Measurements from ENCODE around the gene CATSPERE.

The CATSPERE gene, protein sequence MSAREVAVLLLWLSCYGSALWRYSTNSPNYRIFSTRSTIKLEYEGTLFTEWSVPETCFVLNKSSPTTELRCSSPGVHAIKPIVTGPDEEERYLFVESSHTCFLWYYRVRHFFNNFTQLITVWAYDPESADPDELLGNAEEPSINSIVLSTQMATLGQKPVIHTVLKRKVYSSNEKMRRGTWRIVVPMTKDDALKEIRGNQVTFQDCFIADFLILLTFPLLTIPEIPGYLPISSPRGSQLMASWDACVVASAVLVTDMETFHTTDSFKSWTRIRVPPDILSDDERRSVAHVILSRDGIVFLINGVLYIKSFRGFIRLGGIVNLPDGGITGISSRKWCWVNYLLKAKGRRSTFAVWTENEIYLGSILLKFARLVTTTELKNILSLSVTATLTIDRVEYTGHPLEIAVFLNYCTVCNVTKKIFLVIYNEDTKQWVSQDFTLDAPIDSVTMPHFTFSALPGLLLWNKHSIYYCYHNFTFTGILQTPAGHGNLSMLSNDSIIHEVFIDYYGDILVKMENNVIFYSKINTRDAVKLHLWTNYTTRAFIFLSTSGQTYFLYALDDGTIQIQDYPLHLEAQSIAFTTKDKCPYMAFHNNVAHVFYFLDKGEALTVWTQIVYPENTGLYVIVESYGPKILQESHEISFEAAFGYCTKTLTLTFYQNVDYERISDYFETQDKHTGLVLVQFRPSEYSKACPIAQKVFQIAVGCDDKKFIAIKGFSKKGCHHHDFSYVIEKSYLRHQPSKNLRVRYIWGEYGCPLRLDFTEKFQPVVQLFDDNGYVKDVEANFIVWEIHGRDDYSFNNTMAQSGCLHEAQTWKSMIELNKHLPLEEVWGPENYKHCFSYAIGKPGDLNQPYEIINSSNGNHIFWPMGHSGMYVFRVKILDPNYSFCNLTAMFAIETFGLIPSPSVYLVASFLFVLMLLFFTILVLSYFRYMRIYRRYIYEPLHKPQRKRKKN

DNA sequence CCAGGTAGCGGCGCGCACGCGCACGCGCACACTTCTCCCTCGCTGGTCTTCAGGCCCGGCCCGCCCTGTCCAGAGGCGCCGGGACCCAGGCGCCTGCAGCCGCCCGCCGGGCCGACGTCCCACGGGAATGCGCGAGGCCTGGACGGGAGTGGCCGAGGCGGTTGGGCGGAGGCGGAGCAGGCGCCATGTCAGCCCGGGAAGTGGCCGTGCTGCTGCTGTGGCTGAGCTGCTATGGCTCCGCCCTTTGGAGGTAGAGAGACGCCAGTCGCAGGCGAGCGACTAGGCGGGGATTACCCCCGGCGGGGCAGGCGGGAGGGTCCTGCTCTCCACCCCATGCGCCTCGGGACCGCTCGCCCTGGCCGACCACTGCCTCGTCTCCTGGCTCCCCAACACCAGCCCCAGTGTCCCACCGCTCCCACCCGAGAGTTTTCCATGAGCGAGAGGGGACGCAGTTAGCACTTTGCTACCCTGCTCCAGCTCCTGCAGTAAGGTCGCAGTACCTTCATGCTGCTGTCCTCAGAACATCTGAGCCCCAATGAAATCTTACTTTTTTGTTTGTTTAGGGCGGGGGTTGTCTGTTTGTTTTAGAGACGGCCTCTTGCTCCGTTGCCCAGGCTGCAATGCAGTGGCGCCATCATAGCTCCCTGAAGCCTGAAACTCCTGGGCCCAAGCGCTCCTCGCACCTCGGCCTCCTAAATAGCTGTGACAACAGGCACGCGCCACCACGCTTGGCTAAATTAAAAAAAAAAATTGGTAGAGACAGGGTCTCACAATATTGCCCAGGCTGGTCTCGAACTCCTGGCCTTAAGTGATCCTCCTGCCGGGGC is at the start of gene CATSPERE:
Gene CATSPERE, plus strand, starts transcription at position 29 of the 827 bp plus-strand sequence. Its CDS starts 157 bp downstream, at position 186.
- peak; percentile 74 to 91 (median 88) for DNase-seq

DNA sequence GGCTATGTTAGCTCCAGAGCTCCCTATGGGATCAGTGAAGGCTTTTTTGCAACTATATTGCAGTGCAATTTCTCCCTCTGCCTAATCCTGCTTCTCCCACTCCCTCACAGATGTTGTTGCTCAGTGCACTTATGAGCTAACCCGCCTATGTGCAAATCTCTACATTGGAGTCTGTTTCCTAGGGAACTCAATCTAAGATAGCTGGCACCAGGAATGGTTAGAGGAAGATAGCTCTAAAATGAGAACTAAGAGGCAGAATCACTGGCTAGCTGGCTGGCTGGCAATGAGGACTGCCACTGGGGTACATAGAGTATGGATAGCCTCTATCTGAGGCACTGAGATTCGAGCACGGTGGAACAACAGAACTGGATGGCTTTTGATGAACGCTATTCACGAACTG is 48.9 kb upstream of the CATSPERE start:
- DNase-seq = no peak

DNA sequence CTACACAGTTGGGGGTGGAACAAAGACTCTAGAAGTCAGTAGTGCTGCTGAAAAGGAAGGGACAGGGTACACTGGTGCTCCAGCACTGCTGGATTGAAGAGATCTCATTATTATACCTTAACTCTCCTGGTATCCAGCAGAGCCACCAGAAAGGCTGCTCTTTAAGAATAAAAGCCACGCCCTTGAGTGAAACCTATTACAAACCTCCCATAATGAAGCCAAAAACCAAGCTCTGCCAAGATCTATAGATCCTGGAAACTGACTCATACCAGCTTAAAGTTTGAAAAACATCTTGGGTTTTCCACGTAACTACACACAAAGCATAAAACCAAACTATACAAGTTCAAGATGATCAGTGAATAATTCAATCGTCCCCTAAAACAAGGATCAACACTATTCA is 47.3 kb upstream of the CATSPERE start:
- no peak for DNase-seq

DNA sequence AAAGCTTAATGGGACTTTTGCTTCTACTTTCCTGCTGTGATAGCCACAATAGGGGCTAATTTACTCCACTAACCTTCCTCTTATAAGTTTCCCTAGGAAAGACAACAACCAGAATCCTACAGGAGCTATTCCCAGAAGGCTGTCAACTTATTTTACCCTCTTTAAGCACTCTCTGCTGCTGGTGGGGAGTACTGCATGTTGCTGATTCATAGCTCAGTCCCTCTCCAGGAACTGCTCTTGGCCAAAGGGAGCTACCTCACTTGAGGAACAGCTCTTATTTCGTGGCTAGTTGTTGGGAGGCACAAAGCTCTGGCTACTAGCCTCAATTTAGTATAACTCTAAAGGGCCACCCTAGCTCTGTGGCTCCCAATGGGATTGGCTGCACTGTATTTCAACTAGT is 46.5 kb upstream of the CATSPERE start:
- DNase-seq = no peak

DNA sequence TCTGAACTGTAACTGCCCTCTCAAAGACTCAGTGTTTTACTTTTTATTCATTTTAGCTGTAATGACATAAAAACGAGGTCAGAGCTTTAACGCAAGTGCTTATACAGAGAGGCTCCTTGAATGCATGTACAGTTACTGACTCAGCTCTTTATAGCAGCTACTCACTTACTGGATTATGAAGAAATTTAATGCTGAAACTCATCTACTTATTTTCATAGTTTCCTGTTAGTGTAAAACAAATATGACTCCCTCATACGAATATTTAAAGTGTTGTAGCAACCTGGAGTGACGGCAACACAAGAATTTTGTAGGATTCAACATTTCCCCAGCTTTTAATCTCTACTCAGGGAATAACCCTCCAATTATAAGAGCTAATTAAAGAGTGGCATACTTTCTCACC is 42.0 kb upstream of the CATSPERE start:
- no peak for DNase-seq

DNA sequence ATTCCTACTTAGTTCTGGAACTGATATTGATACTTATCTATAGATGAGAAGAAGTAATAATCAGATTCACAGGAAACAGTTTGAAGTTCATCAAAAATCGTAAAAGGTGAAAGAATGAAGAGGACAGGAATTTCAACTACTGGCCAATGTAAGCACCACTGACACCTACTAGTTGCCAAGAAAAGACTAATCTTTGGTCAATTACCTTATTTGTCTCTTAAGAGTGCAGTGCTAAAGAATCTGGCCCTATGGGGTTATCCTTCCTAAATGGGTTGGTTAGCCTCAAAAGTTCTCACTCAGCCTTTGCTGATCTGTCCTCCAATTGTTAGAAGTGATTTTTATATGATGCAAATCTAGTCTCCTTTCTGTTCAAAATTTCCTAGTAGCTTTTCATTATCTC is 38.9 kb upstream of the CATSPERE start:
- no peak for DNase-seq

DNA sequence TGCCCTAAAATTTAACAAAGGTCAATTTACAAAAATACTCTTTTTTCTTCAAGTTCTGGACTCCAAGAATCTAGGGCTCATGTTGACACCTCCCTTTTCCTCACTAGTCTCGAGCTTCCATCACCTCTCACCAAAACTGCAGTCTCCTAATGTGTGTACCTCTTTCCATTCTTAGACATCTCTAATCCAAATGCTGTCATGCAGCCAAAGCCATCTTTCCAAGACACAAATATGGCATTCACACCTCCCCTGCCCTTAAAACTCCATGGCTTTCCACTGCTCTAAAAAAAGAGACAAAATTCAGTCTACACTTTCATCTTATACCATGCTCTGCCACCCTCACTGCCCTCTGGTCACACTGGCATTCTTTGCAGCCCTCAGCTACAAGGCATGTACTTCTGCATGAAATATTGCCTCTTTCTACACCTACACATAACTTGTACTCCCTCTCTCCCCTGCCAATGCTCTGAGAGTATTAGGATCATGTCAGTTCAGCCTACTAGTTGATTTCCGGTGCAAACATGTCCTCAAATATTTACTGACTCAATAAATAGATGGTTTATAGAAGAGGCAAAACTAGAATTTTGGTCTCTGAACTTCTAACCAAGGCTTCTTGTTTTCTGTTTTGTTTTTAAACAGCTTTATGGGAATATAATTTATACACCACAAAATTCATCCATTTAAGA is 36.3 kb upstream of the CATSPERE start:
- no peak for DNase-seq

DNA sequence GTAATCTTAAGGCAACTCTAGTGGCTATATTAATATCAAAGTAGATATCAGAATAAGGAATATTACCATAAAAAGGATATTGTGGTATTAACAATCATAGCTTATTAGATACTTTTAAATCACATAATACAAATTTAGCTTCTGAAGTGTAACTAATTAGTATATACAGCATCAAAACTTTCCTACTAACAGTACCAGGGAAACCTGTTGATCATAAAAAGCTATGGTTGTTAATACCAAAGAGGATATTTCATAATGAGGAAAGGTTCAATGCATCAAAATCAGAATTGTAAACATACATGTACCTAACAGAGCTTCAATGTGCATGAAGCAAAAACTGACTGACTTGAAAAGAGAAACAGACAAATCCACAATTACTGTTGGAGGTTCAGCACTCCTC is 33.4 kb upstream of the CATSPERE start:
- DNase-seq = no peak

DNA sequence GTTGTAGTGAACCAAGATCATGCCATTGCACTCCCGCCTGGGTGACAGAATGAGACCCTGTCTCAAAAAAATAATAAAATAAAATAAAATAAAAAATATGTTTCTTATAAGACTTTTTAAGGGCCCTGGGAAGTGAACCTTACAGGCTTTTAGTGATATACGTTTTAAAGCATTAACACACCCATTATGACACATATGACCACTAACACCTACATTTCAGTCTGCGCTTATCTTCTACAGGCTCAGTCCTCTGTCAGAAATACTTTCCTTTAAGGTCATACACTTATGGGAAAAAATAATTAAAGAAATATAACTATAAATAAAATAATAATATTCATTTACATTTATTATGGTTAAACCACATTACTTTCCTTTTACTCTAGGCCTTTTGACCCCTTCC is 31.3 kb upstream of the CATSPERE start:
- no peak for DNase-seq

DNA sequence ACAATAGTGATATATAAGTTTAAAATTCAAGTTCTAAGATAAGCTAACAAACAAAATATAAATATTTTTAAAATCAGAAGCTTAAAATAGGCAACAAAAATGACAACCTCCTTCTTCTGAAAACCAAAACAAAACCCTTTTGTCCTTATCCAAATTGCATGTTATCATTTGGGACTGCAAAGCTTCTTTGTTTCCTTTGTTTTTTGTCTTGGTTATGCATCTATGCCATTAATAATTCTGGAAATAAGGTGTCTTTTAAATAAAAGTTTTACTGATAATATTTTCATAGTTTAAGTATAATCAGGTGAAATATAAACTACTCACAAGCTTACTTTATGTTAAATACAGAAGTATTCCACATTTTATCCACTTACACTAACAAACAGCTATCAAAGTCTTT is 29.9 kb upstream of the CATSPERE start:
- DNase-seq = no peak

DNA sequence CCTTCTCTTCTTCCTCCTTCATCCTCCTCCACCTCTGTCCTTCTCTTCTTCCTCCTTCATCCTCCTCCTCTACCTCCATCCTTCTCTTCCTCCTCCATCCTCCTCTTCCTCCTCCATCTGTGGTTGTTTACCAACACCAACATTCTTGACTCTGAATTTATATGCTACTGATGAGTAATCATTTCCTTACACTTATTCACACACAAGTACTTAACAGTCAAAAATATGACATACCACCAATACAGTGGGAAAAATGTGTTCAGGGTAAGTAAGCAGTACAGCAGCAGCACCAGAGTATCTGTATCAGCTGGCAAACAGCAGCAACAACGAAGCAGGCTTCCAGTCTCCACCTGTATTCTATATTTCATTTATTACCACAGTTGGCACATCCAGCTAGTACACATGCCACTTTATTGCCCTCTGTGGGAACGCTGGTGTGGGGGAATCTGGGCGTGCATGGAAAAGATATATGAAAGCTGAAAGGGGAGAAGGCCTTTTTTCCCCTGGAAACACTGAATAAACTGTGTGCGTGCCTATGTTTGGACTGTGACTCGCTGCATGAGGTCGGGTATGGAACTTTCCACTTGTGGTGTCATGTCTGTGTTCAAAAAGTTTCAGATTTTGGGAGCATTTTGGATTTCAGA is 25.4 kb upstream of the CATSPERE start:
- no peak for DNase-seq

DNA sequence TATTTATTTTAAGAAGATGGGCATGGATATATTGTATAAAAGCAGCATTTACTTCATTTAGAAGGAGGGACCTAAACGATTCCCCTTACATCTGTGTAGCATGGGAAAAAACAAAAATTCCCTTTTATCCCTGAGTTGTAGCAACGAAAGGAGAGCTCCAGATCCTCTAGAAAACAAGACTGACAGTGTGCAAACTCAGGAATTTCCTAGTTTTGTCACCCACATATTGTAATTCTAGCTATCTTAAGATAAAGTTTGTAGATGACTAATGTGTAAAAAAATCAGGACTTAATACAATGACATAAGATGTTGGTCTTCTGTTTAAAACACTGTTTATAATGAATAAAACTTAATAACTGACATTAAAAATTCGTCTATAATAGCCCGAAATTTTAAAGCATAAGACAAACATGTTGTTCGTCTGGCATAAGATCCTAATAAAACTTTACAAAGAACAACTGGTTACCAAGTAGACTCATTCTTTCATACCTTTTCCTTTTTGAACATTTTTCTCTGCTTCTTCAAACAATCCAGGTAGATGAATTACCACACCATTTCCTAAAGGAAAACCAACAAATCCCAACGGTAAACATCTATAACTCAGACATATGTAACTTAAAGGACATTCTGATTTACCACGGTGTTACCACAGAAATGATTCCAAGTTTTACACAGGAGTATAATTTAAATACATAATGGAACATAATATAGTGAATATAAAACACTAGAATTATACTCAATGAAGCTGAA is 24.6 kb upstream of the CATSPERE start:
- DNase-seq = no peak

DNA sequence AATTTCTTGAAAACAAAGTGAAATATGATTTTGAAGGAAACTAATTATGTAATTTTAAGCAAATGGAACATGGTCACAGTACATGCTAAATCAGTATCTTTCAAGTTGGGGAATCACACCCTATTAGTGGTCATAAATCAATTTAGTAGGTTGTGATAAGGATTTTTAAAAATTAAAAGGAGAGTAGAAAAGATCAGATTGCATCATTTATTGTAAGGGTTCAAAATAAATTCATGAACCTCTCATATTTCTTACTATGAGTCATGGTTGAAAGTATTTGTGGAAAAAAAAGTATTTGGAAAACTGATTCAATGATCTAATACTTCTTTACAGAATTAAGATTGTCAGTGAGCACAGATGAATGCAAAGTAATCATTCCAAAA is 24.0 kb upstream of the CATSPERE start:
- no peak for DNase-seq

DNA sequence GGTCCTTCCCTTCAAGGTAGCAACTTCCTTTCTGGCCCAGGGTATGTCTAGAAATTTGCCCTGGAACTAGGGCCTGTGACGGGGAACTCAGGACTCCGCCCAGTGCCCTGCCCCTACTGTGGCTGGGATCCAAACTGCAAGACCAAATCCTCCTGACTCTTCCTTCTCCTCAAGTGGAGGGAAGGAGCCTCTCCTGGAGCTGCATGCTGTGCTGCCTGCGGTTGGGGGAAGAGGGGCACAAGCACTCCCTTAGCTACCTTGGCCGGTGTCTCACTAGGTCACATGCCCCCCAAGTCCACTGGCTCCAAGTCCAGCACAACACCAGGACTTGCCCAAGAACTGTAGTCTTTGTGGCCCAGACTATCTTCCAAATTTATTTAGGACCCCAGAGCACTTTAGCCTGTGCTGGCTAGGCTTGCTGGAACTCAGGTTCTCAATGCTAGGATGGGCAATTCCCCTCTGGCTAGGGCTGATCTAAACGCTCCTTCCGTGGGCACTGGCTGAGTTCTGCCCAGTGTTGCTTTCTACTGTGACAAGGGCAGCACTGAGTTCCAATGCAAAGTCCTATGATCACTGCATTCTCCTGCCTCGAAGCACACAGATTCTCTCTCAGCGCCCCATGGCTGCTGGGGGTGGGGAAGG is 21.6 kb upstream of the CATSPERE start:
- no peak for DNase-seq

DNA sequence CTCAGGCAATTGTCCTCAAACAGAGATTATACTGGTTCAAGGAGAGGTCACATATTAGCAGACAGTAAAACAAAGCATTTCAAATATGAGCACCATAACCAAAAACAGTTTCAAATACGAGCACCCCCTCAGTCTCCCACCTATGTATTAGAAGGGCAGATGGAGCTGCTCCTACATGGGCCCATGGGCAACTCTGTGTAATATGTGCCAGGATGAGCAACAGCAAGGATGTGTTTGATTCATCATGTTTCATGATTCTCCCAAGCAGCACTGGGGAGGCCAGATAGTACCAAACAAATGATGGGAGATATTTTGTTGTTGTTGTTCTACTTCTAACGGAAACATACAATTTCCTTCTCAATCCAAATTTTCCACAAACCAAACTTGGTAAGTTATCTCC is 18.2 kb upstream of the CATSPERE start:
- DNase-seq = no peak

DNA sequence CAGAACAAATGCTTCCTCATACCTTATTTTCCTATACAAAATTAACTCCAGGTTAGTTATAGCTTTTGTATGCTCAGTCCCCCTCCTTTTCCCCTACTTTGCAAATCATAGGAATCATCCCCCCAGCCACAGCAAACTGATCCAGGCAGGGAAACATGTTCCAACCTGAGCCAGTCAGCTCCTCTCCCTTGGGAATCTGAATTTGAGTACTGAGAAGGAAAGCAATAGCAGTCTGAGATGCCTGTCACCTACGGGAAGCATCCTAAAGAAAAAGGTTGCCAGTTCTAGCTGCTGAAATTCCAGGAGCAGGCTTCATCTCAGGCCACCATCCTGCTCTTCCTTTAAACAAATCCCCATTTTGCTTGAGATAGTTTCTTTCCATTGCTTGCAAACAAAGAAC is 16.2 kb upstream of the CATSPERE start:
- DNase-seq = peak in 1 of 3 experiments; percentile 21

DNA sequence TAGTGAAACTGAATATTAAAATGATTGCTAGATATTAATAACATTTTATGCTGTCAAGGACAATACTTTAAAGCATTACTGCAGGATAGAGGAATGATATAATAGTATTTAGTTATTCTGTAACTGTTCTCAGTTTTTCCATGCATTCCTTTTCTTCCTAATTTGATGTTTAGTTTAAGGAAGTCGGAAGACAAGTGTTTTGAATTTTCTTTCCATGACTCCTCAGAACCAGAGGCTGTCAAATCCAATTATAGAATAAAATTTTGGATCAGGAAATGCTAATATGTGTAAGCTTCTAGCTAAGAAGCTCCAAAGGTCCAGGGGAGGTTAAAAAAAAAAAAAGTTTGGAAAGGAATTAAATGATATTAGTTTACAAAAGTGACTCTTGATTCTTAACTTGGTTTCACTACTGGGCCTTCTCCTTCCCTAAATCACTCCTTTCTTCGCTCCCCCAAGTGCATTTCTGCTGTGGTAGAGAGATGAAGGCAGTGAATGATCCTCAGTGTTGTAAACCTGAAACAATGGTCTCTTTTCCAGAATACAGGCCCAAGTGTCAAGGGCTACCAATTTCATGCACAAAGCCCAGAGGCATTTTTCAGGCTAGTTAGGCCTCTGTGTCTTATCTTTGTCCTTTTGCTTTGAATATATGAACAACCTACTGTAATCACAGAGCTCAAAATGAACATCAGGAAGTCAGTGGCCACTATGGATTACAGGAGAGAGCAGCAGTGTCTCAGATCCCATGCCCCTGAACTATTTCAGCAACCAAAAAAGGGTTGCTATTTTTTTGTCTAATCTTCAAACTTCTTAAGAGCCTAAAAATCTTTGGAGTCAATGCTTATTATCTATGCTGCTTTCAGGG is 15.5 kb upstream of the CATSPERE start:
- DNase-seq = no peak

DNA sequence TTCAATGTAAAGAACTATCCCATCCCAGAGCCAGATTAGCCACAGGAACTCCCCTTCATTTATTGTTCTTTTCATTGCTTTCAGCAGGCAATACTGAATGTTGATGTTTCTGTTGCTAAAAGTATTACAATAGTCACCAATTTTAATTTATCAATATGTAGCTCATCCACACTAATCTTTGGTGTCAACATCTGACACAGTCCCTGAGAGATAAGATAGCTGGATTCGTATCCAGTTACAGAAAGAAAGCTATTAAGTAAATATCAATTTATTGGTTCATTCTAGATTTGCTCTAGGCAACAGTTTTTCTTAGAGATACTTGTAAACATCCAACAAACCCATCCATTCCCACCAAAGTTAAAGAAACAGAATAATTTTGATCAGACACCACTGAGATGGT is 14.0 kb upstream of the CATSPERE start:
- no peak for DNase-seq

DNA sequence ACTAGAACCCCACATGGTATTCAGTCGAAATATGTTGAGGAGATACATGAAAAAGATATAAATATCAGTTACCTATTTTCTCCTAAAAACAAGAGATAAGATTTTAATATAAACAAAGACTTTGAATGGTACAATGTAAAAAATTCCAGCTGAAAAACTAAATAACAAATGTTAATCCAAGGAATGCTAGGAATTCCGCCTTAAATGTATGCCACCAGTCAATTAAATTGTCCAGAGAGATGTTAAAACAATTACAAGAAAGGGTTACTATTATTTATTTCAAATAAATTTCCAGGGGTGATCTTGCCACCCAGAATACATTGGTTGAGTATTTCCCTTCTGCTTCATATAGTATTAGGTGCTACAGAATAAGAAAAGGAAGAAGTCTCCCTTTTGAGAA is 13.5 kb upstream of the CATSPERE start:
- no peak for DNase-seq

Data from NCI-H1417 (cell line).